Osteocyte (in vitro differentiated cells): ENCODE measurements around the gene KAT6B. TPM values are rescaled to one million over a fixed set of nuclear protein-coding genes. Genes with fewer than 3 reads are reported as not detected.

Source experiments
- DNase-seq: peaks from one replicate; pipeline ENCODE4 v3.0.0; 2021; ENCODE audit warnings: mixed read lengths; ENCODE audit not compliant: unreplicated experiment; ENCODE audit errors: extremely low spot score
- H3K27ac Mint-ChIP-seq: one replicate; pipeline ENCODE4 v1.8.0; 2021; ENCODE audit warnings: mild to moderate bottlenecking, mixed read lengths; ENCODE audit not compliant: unreplicated experiment
- H3K27me3 Mint-ChIP-seq: one replicate; pipeline ENCODE4 v1.8.0; 2021; ENCODE audit warnings: mixed read lengths; ENCODE audit not compliant: unreplicated experiment
- H3K36me3 Mint-ChIP-seq: one replicate; pipeline ENCODE4 v1.8.0; 2021; ENCODE audit warnings: mixed read lengths; ENCODE audit not compliant: unreplicated experiment
- H3K4me1 Mint-ChIP-seq: one replicate; pipeline ENCODE4 v1.8.0; 2021; ENCODE audit warnings: mixed read lengths; ENCODE audit not compliant: unreplicated experiment
- H3K4me3 Mint-ChIP-seq: one replicate; pipeline ENCODE4 v1.8.0; 2021; ENCODE audit warnings: mild to moderate bottlenecking, moderate library complexity, mixed read lengths; ENCODE audit not compliant: unreplicated experiment
- H3K9me3 Mint-ChIP-seq: one replicate; pipeline ENCODE4 v1.8.0; 2021; ENCODE audit warnings: mixed read lengths; ENCODE audit not compliant: unreplicated experiment
- CTCF ChIP-seq: fragments of 200-600 bp; sonication (generic); IDR thresholded peaks from 2 replicates; pipeline ENCODE4 v1.5.0; 2021; ENCODE audit warnings: antibody characterized with exemption, mild to moderate bottlenecking, moderate library complexity
- total RNA-seq: library from RNA; stranded (reverse); gene quantifications from 2 replicates; pipeline ENCODE4 v1.2.1, GENCODE V29; 2021

KAT6B gene
- total RNA-seq, 1 donor from 2014 or later, result 28.2 TPM

GRCh38 chr10:74855439-74855838 lies 29.0 kb downstream of the KAT6B start:
- Mint-ChIP-seq H3K36me3 (peaks cover 6% of the 10 kb centered on the region), H3K4me3 (no peak overlapping the region), H3K27ac (no peak overlapping the region), H3K9me3 (no peaks in the 10 kb centered on the region), H3K27me3 (no peaks in the 10 kb centered on the region), H3K4me1 (peaks cover 25% of the 10 kb centered on the region)
- no peak for DNase-seq
- no peak for TF ChIP-seq CTCF

DNA sequence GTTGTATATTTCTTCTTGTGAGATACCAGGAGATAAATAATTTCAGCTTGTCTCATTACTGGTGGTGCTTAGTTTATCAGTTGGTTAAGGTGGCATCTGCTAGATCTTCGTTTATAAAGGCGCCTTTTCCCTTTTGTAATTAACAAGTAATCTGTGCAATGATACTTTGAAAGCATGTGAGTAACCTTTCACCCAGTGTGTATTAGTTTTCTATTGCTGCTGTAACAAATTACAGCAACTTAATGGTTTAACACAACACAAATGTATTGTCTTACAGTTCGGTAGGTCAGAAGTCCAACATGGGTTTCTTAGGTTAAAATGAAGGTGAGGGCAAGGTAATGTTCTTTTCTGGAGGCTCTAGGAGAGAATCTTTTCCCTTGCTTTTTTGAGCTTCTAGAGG lies 30.5 kb downstream of the KAT6B start:
- Mint-ChIP-seq H3K36me3 (peaks cover 6% of the 10 kb centered on the region), H3K4me1 (peaks cover 18% of the 10 kb centered on the region), H3K27me3 (no peaks in the 10 kb centered on the region), H3K9me3 (no peaks in the 10 kb centered on the region), H3K4me3 (no peak overlapping the region), H3K27ac (no peak overlapping the region)
- no peak for DNase-seq
- no peak for TF ChIP-seq CTCF

DNA sequence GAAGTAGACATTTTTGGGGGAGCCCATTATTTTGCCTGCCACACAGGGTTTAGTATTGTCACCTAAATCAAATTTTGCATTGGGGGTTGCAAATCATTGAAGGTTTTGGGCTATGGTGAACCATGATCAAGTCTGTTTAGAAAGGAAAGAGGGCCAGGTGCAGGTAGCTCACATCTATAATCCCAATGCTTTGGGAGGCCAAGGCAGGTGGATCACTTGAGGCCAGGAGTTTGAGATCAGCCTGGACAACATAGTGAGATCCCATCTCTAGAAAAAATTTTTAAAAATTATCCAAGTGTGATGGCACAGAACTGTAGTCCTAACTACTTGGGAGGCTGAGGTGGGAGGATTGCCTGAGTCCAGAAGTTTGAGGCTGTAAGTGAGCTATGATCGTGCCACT lies 31.2 kb downstream of the KAT6B start:
- peaks cover 6% of the 10 kb centered on the region for H3K36me3 Mint-ChIP-seq

DNA sequence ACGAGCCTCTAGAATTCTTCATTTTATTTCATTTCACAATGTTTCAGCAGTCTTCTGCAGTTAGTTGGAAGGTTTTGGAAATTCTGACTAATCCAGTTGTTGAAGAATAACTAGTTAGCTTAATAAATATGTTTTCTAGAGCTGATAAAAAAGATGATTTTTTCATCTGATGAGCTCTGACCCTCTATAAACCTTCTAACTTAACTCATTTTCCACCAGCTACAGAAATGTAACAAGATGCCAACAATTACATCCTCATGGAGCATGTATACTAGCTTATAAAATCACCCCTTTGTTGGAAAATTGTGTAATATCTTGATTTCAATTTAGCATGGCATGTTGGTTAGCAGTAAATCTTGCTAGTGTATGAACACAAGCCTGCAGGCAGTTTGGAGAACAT lies 33.1 kb downstream of the KAT6B start:
- no peak overlapping the region for H3K4me3 Mint-ChIP-seq
- H3K36me3 Mint-ChIP-seq, result peaks cover 6% of the 10 kb centered on the region
- peaks cover 9% of the 10 kb centered on the region for H3K4me1 Mint-ChIP-seq

More for the DNA sequence above, 31.2 kb downstream of the KAT6B start:
- Mint-ChIP-seq H3K27me3 (no peaks in the 10 kb centered on the region), H3K9me3 (no peaks in the 10 kb centered on the region), H3K4me3 (no peak overlapping the region), H3K4me1 (peaks cover 14% of the 10 kb centered on the region), H3K27ac (no peak overlapping the region)
- no peak for TF ChIP-seq CTCF
- no peak for DNase-seq

DNA sequence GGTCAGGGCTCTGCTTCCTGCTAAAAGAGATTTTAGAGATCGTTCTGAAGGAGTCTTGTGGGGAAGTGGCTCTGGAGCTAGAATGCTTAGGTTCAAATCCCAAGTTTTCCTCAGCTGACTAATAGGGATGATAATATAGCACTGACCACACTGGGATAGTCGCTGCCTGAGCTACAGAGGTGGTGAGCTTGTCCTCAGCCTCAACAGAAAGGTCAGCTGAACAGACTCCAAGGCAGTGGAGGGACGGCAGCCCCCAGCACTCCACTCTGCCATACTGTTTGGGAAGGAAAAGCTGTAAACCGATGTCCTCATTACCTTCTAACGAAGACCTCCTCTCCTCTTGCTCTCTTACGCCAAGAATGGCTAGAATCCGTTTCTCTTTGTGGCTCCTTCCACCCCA lies 36.2 kb downstream of the KAT6B start:
- no peak for TF ChIP-seq CTCF
- H3K4me1 Mint-ChIP-seq, result no peaks in the 10 kb centered on the region
- H3K4me3 Mint-ChIP-seq, result no peak overlapping the region
- H3K27ac Mint-ChIP-seq, result no peak overlapping the region
- H3K27me3 Mint-ChIP-seq, result no peaks in the 10 kb centered on the region
- H3K9me3 Mint-ChIP-seq, result no peaks in the 10 kb centered on the region
- H3K36me3 Mint-ChIP-seq, result no peaks in the 10 kb centered on the region
- no peak for DNase-seq

More for the DNA sequence above, 33.1 kb downstream of the KAT6B start:
- Mint-ChIP-seq H3K27ac (no peak overlapping the region), H3K9me3 (no peaks in the 10 kb centered on the region), H3K27me3 (no peaks in the 10 kb centered on the region)
- DNase-seq, result no peak
- no peak for TF ChIP-seq CTCF
